ENCODE measurements around the gene ZNF497.
A peak's percentile ranks its signal among the peaks of the same experiment; 100 is the strongest.

ZNF497 gene

DNA sequence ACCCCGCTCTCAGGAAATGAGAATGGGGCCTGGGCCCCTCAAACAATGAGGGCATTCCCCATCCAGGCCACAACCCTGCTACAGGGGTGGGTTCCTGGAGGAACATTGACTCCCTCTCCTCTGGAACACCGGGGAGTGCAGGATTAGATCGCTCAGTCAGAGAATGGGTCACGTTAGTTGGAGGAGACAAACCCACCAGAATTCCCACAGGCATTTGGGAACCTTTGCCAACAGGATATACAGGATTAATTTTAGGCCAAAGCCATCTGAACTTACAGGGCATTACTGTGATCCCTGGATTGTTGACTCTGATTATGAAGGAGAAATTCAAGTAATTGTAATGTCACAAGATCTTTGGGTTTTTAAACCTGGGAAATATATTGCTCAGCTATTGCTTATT, 54.8 kb downstream of the ZNF497 start:
- DNase-seq (ENCODE audit: low read depth): no peak

DNA sequence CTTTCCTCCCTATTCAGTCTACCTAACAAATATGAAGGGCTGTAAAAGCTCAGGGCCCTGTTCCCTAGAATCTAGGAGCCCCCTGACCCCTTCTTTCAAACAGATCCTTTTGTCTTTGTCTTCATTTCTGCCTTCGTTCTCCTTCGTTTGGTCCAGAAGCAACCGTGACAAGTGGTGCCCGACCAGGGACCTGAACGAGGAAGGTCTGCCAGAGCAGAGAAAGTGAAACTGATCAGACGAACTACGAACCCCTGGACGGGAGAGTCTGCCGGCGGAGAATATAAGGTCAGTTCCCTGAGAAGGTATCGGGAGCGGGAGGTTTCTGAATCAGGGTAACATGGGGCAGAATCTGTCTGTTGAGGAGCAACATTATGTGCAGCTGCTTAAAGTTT, 56.6 kb downstream of the ZNF497 start:
- DNase-seq (ENCODE audit: low read depth): no peak

GRCh38 chr19:58305065-58305931, 57.3 kb downstream of the ZNF497 start, which contains the start of gene ERVK3-1:
TSS of gene ERVK3-1 (plus strand) at chr19:58305377. CDS start at chr19:58312169, 6,792 bp downstream.
- peak; percentile 92 for DNase-seq (ENCODE audit: low read depth)

DNA sequence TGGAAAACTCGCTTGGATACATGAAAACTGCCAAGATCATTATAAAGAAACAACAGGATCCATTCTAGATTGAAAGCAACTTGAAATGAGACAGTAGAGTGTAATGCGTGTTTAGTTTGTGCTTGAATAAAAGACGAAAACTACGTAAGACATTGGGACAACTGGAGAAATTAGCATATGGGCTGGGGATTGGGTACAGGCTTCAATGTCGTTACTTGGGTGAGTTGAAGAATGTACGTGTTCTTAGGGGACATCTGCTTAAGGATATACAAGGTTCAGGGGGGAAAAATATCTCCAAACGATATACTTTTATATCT, 57.8 kb downstream of the ZNF497 start:
- no peak for DNase-seq (ENCODE audit: low read depth)

All from activated gamma-delta T cell treated with anti-CD3 and anti-CD28 coated beads, Interleukin-2, amount 50 U/mL, for 16 hours (primary cell).